Liver (tissue), 9 donors: ENCODE data around the gene MYMK. TPM values are rescaled to one million over a fixed set of nuclear protein-coding genes. Genes with fewer than 3 reads are reported as not detected.

Source experiments
- DNase-seq: peaks from one replicate; pipeline ENCODE4 v3.0.0-alpha.2; 2017; ENCODE audit warnings: low spot score
- H3K27ac ChIP-seq, 2 donors: one replicate each; pipeline ENCODE4 v1.7.0; 2013; ENCODE audit warnings: inconsistent platforms in 2 of 2, low read length in 2 of 2, control low read depth in 1 of 2, low read depth in 1 of 2, mild to moderate bottlenecking in 1 of 2
- H3K27me3 ChIP-seq, 4 donors: one replicate each; pipeline versions ENCODE4 v1.6.1 to v1.7.0; 2013; ENCODE audit warnings: low read length in 3 of 4, inconsistent platforms in 1 of 4, mild to moderate bottlenecking in 1 of 4, moderate library complexity in 1 of 4; ENCODE audit not compliant: control insufficient read depth in 4 of 4, insufficient read depth in 4 of 4
- H3K36me3 ChIP-seq, 4 donors: one replicate each; pipeline versions ENCODE4 v1.6.1 to v1.7.0; 2013; ENCODE audit warnings: low read length in 3 of 4, mild to moderate bottlenecking in 3 of 4, low read depth in 1 of 4, moderate library complexity in 1 of 4; ENCODE audit not compliant: control insufficient read depth in 4 of 4, insufficient read depth in 3 of 4
- H3K4me1 ChIP-seq, 4 donors: one replicate each; pipeline versions ENCODE4 v1.6.1 to v1.7.0; 2013; ENCODE audit warnings: low read length in 3 of 4, mild to moderate bottlenecking in 3 of 4, moderate library complexity in 1 of 4; ENCODE audit not compliant: control insufficient read depth in 4 of 4, insufficient read depth in 4 of 4
- H3K4me3 ChIP-seq, 3 donors: one replicate each; pipeline versions ENCODE4 v1.6.1 to v1.7.0; 2013; ENCODE audit warnings: low read length in 3 of 3, control low read depth in 1 of 3, low read depth in 1 of 3, mild to moderate bottlenecking in 1 of 3
- H3K9ac ChIP-seq, 2 donors: one replicate each; pipeline ENCODE4 v1.7.0; 2013; ENCODE audit warnings: low read length in 2 of 2, mild to moderate bottlenecking in 2 of 2, moderate library complexity in 2 of 2, control low read depth in 1 of 2, low read depth in 1 of 2
- H3K9me3 ChIP-seq, 4 donors: one replicate each; pipeline versions ENCODE4 v1.6.1 to v1.7.0; 2013; ENCODE audit warnings: low read length in 3 of 4; ENCODE audit not compliant: control insufficient read depth in 4 of 4
- CTCF ChIP-seq: fragments of 150-350 bp; IDR thresholded peaks from 2 replicates; pipeline ENCODE4 v1.5.1; 2017; ENCODE audit warnings: improper control_type of control experiment, low read depth, low read length; ENCODE audit not compliant: missing input control
- FOXA1 ChIP-seq: IDR thresholded peaks from 2 replicates; pipeline ENCODE4 v1.6.1; 2016; ENCODE audit warnings: antibody characterized with exemption
- FOXA2 ChIP-seq: IDR thresholded peaks from 2 replicates; pipeline ENCODE4 v1.6.1; 2016; ENCODE audit warnings: antibody characterized with exemption
- GABPA ChIP-seq, 2 donors: IDR thresholded peaks in 1 of 2; conservative IDR thresholded peaks in 1 of 2; 2 replicates each; pipeline ENCODE4 v1.6.1; 2016; ENCODE audit warnings: antibody characterized with exemption in 2 of 2, mild to moderate bottlenecking in 1 of 2, moderate library complexity in 1 of 2
- HNF4A ChIP-seq, 2 donors: conservative IDR thresholded peaks; 2 replicates each; pipeline ENCODE4 v1.6.1; 2016; ENCODE audit warnings: antibody characterized with exemption in 2 of 2, mild to moderate bottlenecking in 2 of 2
- MAX ChIP-seq: IDR thresholded peaks from 2 replicates; pipeline ENCODE4 v1.6.1; 2016; ENCODE audit warnings: antibody characterized with exemption
- NR2F2 ChIP-seq: IDR thresholded peaks from 2 replicates; pipeline ENCODE4 v1.6.1; 2016; ENCODE audit warnings: antibody characterized with exemption
- RAD21 ChIP-seq, 2 donors: IDR thresholded peaks; 2 replicates each; pipeline ENCODE4 v1.6.1; 2016; ENCODE audit warnings: antibody characterized with exemption in 2 of 2, mild to moderate bottlenecking in 2 of 2
- REST ChIP-seq: IDR thresholded peaks from 2 replicates; pipeline ENCODE4 v1.6.1; 2016; ENCODE audit warnings: antibody characterized with exemption, mild to moderate bottlenecking
- RXRA ChIP-seq, 2 donors: IDR thresholded peaks; 2 replicates each; pipeline ENCODE4 v1.6.1; 2017 to 2018; ENCODE audit warnings: antibody characterized with exemption in 2 of 2, mild to moderate bottlenecking in 1 of 2
- SP1 ChIP-seq: IDR thresholded peaks from 2 replicates; pipeline ENCODE4 v1.6.1; 2018; ENCODE audit warnings: antibody characterized with exemption, mild to moderate bottlenecking
- TAF1 ChIP-seq: conservative IDR thresholded peaks from 2 replicates; pipeline ENCODE4 v1.6.1; 2016; ENCODE audit warnings: antibody characterized with exemption, mild to moderate bottlenecking
- ZBTB33 ChIP-seq: IDR thresholded peaks from 2 replicates; pipeline ENCODE4 v1.6.1; 2016; ENCODE audit warnings: antibody characterized with exemption
- WGBS: extraction: QIAGEN DNeasy Blood & Tissue Kit; methylation state at CpG from one replicate; pipeline ENCODE4 v1.1.7; 2013; 5-methylcytosine and 5-hydroxymethylcytosine counted together
- polyA plus RNA-seq, 2 donors: library from polyadenylated mRNA; stranded (reverse) in 1 of 2; unstranded in 1 of 2; fragments of 200-250 nt in 1 of 2; fragments of >200 nt in 1 of 2; fragmentation: Nextera tagmentation in 1 of 2; extraction: Ambion mirVana in 1 of 2; gene quantifications; one replicate each; pipeline versions ENCODE4 v1.2.1 to v1.2.3, GENCODE V29; 2013 to 2015
- total RNA-seq, 2 donors: library from RNA; depleted of rRNA; stranded (reverse); fragments of >200 nt; gene quantifications; one replicate each; pipeline ENCODE4 v1.2.3, GENCODE V29; 2014
- donor health status: healthy.
- donor health status: healthy.
- donor health status: healthy.
- donor health status: healthy.
- donor health status: healthy.

The MYMK gene
- total and polyA plus RNA-seq, 4 donors: not detected

- DNase-seq: no peak
- H3K9me3 ChIP-seq: no peaks in the 10 kb centered on the region
- TF ChIP-seq TAF1 (no peak), FOXA2 (no peak), ZBTB33 (no peak), HNF4A (conservative IDR thresholded peaks at IDR 0.05) (no peak), RXRA (IDR thresholded peaks at IDR 0.05) (no peak), GABPA (IDR thresholded peaks at IDR 0.05 in 1 of 2, conservative IDR thresholded peaks at IDR 0.05 in 1 of 2) (no peak), SP1 (no peak), NR2F2 (no peak), MAX (no peak), FOXA1 (no peak), REST (no peak)
- no peaks in the 10 kb centered on the region for H3K36me3 ChIP-seq
- 66% methylated on average over 5 of the region's 5 CpGs for WGBS
- no peak overlapping the region for H3K4me3 ChIP-seq
- no peak overlapping the region for H3K27ac ChIP-seq
- H3K4me1 ChIP-seq: peaks cover 0 to 28% (median 13%) of the 10 kb centered on the region in 4 donors
- H3K9ac ChIP-seq: no peak overlapping the region
- no peaks in the 10 kb centered on the region for H3K27me3 ChIP-seq
Observed at GRCh38 chr9:133474215-133474614, 50.5 kb downstream of the MYMK start.

- Histone ChIP-seq H3K27ac (no peak overlapping the region), H3K9me3 (no peaks in the 10 kb centered on the region), H3K4me1 (peaks cover 0 to 27% (median 13%) of the 10 kb centered on the region in 4 donors), H3K27me3 (no peaks in the 10 kb centered on the region), H3K9ac (no peak overlapping the region), H3K4me3 (no peak overlapping the region), H3K36me3 (peaks cover 0 to 3% (median 0%) of the 10 kb centered on the region in 4 donors)
- TF ChIP-seq CTCF (no peak), RAD21 (IDR thresholded peaks at IDR 0.05) (no peak), FOXA2 (no peak)
- WGBS: 90% methylated on average over 20 of the region's 20 CpGs
- DNase-seq: no peak
Observed at GRCh38 chr9:133473743-133474142, 51.0 kb downstream of the MYMK start.
